Spleen (tissue), 7 donors: Measurements from ENCODE around the gene IGLL5.

Experiments used
- POLR2A ChIP-seq, 3 donors: fragments of 450-650 bp; IDR thresholded peaks; one replicate each; pipeline ENCODE4 v1.5.1; 2017; ENCODE audit warnings: antibody characterized with exemption in 3 of 3, mild to moderate bottlenecking in 1 of 3
- POLR2AphosphoS5 ChIP-seq, 3 donors: sonication (generic); formaldehyde crosslinking; IDR thresholded peaks; one replicate each; pipeline ENCODE4 v1.5.1; 2017; ENCODE audit warnings: antibody characterized with exemption in 3 of 3
- TF ChIP-seq, protein P1 (sequence below), 11 experiments: fragments of 200-600 bp in 7 of 11; fragments of 450-650 bp in 4 of 11; sonication (generic) in 4 of 11; IDR thresholded peaks in 8 of 11; conservative IDR thresholded peaks in 3 of 11; 1 replicate in 7 of 11; 2 replicates in 4 of 11; pipeline versions ENCODE4 v1.4.0 to v1.8.0; 2016 to 2021; ENCODE audit warnings: antibody characterized with exemption in 11 of 11, inconsistent platforms in 4 of 11, mild to moderate bottlenecking in 1 of 11
- donor health status: DM: no; HTN: no; CAD: no; lungs with moderate emphysema.
- donor health status: DM: no; HTN: no; CAD: no.
- donor health status: DM: no; HTN: no; CAD: no.

DNA sequence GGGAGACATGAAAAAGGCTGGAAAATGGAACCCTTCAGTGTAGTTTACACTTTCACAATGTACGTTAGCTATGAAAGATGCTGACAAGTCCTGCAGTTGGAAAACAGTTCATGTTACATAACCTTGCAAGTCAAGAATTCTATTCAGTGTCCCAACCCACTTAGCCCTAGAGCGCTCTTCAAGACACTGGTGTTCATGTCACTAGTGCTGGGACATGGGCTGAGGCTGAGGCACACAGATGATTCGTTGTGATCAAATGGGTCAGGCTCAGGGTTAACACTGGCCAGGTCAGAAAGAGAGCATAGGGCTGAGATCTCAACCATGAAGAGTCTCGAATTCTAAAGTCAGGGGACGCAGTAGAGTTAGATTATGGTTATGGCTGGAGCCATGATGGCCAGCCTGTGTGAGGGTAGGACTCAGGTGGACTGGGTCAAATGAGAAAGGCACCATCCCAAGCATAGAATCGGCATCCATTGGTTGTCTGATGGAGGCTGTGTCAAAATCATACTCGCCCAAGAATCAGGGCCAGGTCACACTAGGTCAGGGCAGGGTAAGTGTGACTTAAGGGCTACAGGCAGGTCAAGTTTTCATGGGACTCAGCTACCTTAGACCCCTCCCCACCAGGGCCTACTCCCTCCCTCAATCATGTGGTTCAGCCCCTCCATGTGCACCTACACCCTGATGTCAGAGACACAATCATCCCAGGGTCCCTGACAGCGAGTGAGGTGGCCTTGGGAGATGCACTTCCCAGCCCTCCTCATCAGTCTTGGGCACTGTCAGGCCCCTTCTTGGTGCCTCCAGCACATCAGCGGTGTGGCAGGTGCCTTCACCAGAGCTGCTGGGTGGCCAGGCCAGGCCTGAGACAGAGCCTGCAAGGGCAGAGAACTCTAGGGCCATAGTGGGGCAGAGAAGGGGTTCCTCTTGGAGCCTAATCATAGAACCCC lies 20.2 kb downstream of the IGLL5 start:
- TF ChIP-seq, protein P1, sequence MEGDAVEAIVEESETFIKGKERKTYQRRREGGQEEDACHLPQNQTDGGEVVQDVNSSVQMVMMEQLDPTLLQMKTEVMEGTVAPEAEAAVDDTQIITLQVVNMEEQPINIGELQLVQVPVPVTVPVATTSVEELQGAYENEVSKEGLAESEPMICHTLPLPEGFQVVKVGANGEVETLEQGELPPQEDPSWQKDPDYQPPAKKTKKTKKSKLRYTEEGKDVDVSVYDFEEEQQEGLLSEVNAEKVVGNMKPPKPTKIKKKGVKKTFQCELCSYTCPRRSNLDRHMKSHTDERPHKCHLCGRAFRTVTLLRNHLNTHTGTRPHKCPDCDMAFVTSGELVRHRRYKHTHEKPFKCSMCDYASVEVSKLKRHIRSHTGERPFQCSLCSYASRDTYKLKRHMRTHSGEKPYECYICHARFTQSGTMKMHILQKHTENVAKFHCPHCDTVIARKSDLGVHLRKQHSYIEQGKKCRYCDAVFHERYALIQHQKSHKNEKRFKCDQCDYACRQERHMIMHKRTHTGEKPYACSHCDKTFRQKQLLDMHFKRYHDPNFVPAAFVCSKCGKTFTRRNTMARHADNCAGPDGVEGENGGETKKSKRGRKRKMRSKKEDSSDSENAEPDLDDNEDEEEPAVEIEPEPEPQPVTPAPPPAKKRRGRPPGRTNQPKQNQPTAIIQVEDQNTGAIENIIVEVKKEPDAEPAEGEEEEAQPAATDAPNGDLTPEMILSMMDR (IDR thresholded peaks at IDR 0.05 in 8 of 11, conservative IDR thresholded peaks at IDR 0.05 in 3 of 11), result no peak
- TF ChIP-seq POLR2A (IDR thresholded peaks at IDR 0.05) (no peak), POLR2AphosphoS5 (IDR thresholded peaks at IDR 0.05) (no peak)
